WERI-Rb-1 (cell line): Measurements from ENCODE around the gene MCU.

ENCODE experiments used
- DNase-seq: peaks from one replicate; pipeline ENCODE4 v3.0.0-alpha.2; 2020
- H3K27ac ChIP-seq: fragments of 250-450 bp; sonication (Bioruptor Pico); 2 replicates; pipeline ENCODE4 v1.5.1; 2020; ENCODE audit warnings: mild to moderate bottlenecking, moderate library complexity
- H3K27me3 ChIP-seq: fragments of 250-450 bp; sonication (Bioruptor Pico); 2 replicates; pipeline ENCODE4 v1.5.1; 2021; ENCODE audit warnings: mild to moderate bottlenecking, low read depth, moderate library complexity; ENCODE audit not compliant: insufficient read depth, severe bottlenecking
- H3K36me3 ChIP-seq: fragments of 250-450 bp; sonication (Bioruptor Pico); 2 replicates; pipeline ENCODE4 v1.5.1; 2020; ENCODE audit warnings: mild to moderate bottlenecking, moderate library complexity
- H3K4me3 ChIP-seq: 2 replicates; pipeline ENCODE4 v1.5.1; 2011; ENCODE audit warnings: low read depth, mild to moderate bottlenecking, control low read depth, low read length
- H3K9me3 ChIP-seq: fragments of 250-450 bp; sonication (Bioruptor Pico); 2 replicates; pipeline ENCODE4 v1.5.1; 2021; ENCODE audit warnings: mild to moderate bottlenecking, moderate library complexity; ENCODE audit not compliant: severe bottlenecking
- TF ChIP-seq, protein P1 (sequence below): IDR thresholded peaks from 2 replicates; pipeline ENCODE4 v1.5.1; 2011; ENCODE audit warnings: low read depth, mild to moderate bottlenecking, control low read depth, inconsistent platforms, low read length

MCU gene

DNA sequence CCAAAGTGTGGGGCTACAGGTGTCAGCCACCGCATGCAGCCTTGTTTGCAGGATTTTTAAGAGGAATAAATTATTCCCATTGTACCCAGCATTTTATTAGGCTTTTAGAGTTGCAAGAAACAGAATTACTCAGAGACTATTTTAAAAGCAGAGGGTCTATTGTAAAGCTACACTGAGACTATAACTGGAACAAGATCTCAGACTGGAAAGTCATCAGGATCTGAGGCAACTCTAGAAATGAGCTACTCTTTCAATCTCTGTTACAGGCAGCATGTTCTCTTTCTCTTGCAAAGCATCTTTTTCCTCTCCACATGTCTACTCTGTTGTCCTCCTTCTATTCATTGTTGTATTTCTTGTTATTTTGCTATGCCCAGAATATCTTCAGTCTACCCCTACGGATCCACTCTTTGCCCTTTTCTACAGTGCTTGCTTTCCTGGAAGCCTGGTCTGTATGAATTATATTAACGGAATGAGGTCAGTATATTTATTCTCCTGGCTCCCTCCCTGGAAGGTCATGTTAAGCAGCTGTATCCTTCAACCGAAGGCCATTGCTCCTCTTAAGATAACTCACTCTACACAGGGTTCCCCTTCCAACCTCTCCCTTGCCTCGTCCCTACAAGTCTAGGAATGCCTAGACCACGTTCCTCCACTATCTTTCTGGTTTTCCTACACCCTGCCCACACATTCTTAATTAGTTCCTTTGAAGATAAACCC, 38.4 kb upstream of the MCU start:
- H3K36me3 ChIP-seq = no peaks in the 10 kb centered on the region
- H3K4me3 ChIP-seq = no peak overlapping the region
- H3K27me3 ChIP-seq = no peaks in the 10 kb centered on the region

DNA sequence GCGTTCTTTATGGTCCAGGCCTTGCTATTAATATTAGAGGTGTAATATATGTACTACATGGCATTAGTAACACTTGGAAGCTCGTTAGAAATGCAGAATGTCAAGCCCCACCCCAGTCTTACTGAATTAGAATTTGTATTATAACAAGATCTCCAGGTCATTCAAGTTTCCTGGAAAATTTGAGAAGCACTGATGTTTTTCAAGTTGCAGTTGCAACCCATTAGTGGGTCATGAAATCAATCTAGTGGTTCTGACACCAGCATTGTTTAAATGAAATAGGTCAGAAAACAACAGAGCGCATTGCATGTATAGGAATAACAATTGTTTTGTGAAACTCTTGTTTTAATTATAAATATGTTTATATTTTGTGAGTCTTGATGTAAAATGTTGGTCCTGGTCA, 37.2 kb upstream of the MCU start:
- no peak overlapping the region for H3K27ac ChIP-seq
- H3K36me3 ChIP-seq = no peaks in the 10 kb centered on the region
- H3K27me3 ChIP-seq = no peaks in the 10 kb centered on the region
- DNase-seq = no peak
- H3K9me3 ChIP-seq = no peaks in the 10 kb centered on the region
- TF ChIP-seq, protein P1, sequence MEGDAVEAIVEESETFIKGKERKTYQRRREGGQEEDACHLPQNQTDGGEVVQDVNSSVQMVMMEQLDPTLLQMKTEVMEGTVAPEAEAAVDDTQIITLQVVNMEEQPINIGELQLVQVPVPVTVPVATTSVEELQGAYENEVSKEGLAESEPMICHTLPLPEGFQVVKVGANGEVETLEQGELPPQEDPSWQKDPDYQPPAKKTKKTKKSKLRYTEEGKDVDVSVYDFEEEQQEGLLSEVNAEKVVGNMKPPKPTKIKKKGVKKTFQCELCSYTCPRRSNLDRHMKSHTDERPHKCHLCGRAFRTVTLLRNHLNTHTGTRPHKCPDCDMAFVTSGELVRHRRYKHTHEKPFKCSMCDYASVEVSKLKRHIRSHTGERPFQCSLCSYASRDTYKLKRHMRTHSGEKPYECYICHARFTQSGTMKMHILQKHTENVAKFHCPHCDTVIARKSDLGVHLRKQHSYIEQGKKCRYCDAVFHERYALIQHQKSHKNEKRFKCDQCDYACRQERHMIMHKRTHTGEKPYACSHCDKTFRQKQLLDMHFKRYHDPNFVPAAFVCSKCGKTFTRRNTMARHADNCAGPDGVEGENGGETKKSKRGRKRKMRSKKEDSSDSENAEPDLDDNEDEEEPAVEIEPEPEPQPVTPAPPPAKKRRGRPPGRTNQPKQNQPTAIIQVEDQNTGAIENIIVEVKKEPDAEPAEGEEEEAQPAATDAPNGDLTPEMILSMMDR = no peak
- H3K4me3 ChIP-seq = no peak overlapping the region

More for the DNA sequence above, 38.4 kb upstream of the MCU start:
- DNase-seq = no peak
- Histone ChIP-seq H3K9me3 (no peaks in the 10 kb centered on the region), H3K27ac (no peak overlapping the region)
- TF ChIP-seq, protein P1 = no peak

DNA sequence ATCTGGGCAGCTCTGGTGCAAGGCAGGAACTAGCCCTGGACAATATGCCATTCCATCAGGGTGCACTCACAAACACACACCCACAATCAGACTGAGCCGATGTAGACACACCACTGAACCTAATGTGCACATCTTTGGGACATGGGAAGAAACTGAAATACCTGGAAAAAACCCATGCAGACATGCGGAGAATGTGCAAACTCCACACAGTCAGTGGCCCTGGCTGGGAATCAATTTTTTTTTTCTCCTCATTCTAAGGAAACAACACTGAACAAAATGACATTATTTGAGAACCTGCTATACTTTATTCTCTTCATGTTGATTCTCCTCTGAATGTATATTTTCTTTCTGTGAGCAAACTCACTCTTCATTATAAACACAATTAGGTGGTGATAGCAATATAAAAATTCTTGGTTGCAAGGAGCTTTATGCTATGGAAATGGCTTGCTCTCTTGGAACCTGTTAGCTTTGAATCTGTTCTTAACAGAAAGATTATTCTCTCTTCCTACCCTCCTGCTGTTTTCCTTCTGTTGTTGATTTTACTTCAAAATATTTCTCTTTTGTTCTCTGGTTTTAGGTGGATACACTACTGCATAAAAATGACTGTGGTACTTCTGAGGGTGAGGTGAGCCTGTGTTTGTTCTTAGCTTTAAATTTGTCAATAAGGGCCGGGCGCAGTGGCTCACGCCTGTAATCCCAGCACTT, 33.1 kb upstream of the MCU start:
- Histone ChIP-seq H3K27me3 (no peaks in the 10 kb centered on the region), H3K4me3 (no peak overlapping the region), H3K9me3 (no peaks in the 10 kb centered on the region), H3K36me3 (no peaks in the 10 kb centered on the region), H3K27ac (no peak overlapping the region)
- DNase-seq = no peak
- TF ChIP-seq, protein P1 = no peak

DNA sequence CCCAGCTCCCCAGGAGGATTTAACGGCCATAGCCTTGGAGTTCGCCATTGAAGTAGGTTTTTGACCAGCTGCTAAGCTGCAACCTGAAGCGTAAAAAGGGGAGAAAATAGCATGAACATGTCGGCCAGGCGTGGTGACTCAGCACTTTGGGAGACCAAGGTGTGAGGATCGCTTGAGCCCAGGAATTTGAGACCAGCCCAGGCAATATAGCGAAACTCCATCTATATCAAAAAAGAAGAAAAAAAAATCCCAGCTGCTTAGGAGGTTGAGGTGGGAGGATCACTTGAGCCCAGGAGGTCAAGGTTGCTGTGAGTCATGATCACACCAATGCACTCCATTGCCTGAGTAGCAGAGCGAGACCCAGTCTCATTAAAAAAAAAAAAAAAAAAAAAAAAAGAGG, 32.2 kb upstream of the MCU start:
- no peak overlapping the region for H3K27ac ChIP-seq
- no peak for DNase-seq
- H3K36me3 ChIP-seq = no peaks in the 10 kb centered on the region
- no peaks in the 10 kb centered on the region for H3K27me3 ChIP-seq
- TF ChIP-seq, protein P1 = no peak
- H3K9me3 ChIP-seq = no peaks in the 10 kb centered on the region
- no peak overlapping the region for H3K4me3 ChIP-seq

DNA sequence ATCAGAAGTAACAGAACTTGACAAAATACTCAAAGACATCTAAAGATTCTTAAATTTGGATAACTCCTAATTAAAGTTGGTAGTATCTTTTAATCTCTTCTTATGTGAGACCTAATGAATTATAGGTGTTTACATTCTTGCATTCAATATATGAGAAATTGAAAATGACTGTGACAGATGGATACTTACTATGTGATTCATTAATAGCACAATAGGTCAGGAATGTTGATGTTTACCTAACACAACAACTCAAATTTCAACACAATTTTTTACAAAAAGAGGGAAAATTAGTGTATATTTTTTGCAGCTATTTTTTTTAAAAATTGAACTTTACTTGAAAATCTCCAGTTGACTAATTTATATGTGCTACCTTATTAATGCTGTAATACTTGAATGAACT, 31.7 kb upstream of the MCU start:
- TF ChIP-seq, protein P1 = no peak
- no peak overlapping the region for H3K27ac ChIP-seq

More for the DNA sequence above, 31.7 kb upstream of the MCU start:
- no peak for DNase-seq
- H3K27me3 ChIP-seq = no peaks in the 10 kb centered on the region
- H3K36me3 ChIP-seq = no peaks in the 10 kb centered on the region
- no peak overlapping the region for H3K4me3 ChIP-seq
- no peaks in the 10 kb centered on the region for H3K9me3 ChIP-seq
